GM19239 (cell line): ENCODE data around the gene PCDH9.

Source experiments
- DNase-seq: peaks from one replicate; pipeline ENCODE4 v3.0.0; 2011; ENCODE audit warnings: low spot score; ENCODE audit not compliant: insufficient read length
- FAIRE-seq: peaks from 2 replicates; lab custom pipeline; 2011; peaks lifted over from hg19 to GRCh38; lab: Jason Lieb, UNC

Gene PCDH9

DNA sequence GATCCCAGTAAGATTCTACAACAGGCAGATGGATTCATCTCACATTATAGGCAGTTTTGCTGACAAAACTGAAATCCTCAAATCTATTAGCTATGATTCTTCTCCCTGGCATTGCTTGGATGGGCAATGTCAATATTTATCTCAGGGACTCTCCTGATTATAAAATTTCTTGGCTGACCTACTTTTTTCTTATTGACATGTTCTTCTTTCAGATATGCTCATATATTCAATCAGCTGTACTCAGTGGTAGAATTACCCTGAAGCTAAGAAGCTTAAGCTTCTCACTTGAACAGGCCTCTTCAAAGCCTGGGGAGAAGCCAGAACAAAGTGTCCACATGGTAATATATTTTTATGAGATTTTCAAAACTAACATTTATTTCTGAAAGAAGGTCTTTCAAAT lies 513.6 kb downstream of the PCDH9 start:
- DNase-seq (no peak), FAIRE-seq (no peak)

DNA sequence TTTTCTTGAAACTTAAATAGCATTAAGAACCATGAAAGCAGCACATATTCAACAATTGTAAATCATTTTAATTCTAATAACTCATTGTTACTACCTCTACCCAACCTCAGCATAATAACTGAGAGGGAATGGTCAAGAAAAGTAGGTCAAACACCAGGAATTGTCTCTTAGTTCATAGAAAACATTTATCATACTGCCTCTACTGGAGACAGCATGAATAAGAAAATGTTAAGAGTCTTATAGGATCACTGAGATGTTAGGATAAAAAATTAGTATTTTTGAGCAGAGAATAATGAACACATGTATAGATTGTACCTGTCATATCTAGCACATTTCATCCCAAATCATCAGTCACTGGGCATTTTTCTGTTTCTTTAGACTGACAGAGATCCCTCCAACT lies 515.3 kb downstream of the PCDH9 start:
- FAIRE-seq = no peak
- no peak for DNase-seq

DNA sequence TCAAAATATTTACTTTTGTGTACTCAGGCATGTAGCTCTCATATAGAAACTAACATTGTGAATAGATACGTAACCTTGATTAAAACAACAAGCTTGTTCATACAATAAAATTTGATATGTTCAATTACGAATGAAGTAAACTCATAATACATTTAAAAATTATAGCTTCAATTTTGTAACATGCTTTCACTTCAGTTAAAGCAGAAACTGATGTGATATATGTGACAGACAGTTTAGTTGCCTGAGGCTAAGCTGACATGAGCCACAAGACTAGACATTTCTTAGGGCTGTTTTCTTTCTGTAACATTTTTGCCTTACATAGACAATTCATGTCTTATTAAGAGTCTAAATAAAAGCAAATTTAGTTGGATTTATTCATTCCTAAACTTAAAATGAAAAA lies 526.0 kb downstream of the PCDH9 start:
- no peak for DNase-seq
- no peak for FAIRE-seq

DNA sequence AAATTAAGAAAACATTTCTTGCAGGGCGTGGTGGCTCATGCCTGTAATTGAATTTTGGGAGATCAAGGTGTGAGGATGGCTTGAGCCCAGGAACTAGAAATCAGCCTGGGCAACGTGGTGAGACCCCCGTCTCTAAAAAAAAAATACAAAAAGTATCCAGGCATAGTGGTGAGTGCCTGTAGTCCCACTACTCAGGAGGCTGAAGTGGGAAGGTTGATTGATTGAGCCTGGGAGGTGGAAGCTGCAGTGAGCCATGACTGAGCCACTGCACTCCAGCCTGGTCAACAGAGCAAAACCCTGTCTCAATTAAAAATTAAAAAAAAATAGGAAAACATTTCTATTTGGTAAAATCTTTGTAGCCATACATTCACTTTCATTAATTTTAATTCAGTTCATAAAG lies 526.5 kb downstream of the PCDH9 start:
- no peak for DNase-seq
- no peak for FAIRE-seq

DNA sequence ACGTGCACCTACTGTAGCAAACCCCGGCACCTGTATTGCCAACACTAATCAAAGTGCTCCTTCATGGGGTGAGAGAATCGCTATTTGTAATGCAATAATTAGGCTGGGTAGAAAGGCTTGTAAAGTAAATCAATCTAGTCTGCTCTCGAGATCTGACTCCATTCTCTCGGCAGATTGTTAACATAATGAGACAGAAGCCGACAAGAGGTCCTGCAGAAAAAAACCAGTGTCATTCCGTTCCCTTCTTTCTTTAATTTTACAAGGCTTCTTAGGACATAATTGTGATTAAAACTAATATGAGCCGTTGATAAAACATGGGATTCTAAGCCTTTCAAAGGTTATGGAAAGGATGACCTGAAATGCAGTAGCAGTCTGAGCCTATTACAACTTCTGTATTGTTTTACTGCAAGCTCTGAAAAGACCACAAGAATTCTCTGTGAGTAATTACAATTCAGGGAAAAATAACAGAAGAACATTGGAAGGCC lies 530.0 kb downstream of the PCDH9 start:
- no peak for FAIRE-seq
- DNase-seq = no peak

DNA sequence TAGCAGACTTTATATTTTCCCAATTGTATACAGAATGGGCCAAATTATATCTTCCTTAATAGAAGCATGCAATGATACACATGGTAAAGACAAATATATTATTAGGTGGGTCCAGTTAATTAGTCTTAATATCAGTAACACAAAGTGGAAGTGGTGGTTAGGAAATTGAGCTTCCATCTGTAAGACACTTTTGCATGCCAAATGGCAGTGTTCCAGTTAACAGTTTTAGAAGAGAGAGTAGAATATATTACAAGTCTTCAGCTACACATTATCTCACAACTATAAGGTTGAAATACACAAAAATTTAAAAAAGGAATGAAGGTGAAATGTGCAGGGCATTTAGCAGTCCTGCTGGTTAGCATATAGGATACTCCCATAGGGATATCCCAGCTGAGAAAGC lies 536.5 kb downstream of the PCDH9 start:
- no peak for FAIRE-seq
- no peak for DNase-seq

DNA sequence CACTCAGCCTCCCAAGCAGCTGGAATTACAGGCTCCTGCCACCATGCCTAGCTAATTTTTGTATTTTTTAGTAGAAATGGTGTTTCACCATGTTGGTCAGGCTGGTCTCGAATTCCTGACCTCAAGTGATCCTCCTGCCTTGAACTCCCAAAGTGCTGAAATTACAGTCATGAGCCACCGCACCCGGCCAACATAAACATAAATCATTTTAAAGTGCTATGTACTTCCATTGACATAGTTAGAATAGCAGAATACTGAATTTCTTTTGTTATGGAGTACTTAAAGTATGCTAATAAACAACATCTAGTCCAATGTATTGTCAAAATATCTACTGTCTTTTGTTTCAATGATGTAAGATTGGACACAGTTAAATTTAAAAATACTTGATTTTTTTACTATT lies 539.0 kb downstream of the PCDH9 start:
- FAIRE-seq (no peak), DNase-seq (no peak)

DNA sequence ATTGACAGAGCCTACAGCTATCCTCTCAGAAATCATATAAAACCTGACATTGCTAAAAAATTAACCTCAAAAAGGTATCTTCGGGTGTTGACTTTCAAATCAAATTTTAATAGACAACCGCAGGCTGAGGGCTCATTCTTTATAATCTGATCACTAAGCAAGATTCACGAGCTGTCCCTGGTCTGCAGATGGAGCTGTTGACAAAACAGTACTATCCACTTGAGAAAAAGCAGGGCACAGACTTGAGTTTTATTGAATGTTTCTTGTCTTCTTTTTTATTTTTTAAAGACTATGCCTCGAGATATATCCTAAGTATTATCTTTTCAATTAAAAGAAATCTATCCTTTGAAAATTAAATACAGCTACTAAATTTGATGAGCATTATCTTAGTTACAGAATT lies 540.5 kb downstream of the PCDH9 start:
- no peak for DNase-seq
- no peak for FAIRE-seq

DNA sequence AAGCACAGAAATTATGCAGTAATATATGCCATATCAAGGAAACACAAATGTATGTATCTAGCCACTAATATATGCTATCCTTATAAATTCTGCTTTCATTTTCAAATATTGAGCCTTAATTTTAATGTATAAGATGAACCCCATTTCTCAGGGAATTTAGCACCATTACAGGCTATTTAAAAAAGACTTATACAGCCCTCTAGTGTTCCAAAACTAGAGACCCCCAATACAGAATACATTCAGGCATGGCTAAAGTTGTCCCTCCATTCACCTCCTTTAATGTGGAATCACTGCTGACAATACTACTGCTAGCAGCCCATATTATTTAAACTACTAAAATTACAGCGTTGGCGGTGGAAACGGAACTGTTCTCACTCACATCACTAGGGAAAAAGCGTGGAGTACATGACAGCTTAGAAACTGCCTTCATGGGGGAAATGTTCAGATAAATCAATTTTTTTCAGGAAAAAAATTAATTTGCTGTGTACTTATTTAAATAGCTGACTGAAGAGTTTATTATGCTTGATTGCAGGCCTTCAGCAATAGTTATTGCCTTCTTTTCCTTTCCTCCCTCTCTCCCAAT lies 541.0 kb downstream of the PCDH9 start:
- DNase-seq (no peak), FAIRE-seq (no peak)

DNA sequence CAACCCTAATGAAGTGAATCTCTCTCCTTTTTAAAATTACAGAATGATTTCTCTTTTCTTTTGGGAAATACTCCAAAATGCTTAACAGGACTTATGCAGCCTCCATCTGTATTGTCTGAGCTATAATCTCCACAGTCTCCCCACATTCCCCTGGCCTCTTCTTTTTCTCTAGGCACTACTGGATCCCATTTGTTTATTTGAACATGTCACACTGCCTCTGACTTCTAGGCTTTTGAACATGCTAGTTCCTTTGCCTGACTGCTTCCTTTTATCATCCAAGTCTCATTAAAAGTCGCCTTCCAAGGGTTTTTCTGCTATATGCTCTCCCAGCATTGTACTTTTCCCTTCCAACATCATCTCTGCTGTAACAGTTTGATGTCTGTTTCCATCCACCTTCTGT lies 548.7 kb downstream of the PCDH9 start:
- DNase-seq (no peak), FAIRE-seq (no peak)

DNA sequence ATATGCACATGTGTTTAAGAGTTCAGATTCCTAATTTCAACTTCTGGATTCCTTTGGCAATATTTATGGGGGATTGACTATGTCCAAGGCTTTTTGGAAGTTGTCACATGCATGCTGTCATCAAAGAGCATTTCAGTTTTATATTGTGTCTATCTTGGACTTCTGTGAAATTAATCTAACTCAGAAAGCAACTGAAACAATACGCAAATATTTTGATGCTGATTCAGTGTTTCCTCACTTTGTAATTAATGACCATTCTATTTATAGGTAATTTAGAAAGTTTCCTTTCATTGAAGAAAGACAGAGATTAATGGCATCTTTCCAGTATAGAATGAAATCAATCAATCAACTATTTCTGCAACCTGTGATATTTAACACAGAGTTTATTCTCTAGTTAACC lies 550.1 kb downstream of the PCDH9 start:
- DNase-seq = no peak
- no peak for FAIRE-seq

DNA sequence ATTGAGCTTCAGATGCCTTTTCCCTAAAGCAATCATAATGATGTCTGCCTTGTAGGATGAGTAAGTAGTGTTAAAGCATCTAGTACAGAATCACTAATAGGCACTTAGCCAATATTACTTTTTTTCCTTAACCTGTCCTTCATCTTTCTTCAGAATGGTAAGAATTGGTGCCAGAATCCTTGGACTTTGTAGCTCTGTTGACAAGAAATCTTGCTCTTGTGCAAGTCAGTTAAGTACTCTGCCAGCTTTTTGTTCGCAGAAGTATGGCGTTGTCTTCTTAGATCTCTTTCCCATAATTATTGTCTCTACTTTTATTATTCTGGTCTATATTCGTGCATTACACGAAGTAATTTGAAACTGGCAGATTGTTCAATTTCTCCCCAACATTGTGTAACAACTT lies 554.5 kb downstream of the PCDH9 start:
- no peak for DNase-seq
- FAIRE-seq = no peak

DNA sequence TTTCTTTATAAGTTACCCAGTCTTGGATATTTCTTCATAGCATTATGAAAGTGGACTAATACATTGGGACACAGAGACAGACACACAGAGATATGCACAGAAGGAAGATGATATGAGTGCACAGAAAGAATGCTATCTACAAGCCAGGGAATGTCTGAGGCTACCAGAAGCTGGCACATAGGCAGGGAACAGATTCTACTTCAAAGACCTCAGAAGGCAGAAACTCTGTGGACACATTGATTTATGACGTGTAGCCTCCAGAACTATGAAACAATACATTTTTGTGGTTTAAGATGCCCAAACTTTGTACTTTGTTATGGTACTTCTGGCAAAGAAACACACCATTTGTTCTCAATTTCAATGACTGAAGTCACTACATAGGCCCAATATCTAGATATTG lies 556.7 kb downstream of the PCDH9 start:
- no peak for FAIRE-seq
- no peak for DNase-seq

DNA sequence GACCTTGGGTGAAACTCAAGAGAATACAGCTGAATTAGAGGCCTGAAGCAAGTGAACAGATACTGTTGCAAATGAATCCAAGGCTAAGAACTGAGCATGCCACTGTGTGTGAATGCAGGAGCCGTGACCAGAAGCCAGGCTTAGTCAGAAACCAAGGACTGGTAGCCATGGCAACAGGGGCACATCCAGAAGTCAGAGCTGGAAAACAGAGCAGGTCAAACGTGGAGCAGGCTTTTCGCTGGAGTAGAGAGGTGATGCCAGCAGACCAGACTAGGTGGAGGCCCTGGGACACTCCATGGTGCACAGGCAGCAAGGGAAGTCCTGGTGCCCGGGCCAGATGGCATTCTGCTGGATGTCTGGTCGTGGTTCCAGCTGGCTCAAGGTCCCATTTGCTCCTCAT lies 564.1 kb downstream of the PCDH9 start:
- no peak for DNase-seq
- FAIRE-seq = no peak

DNA sequence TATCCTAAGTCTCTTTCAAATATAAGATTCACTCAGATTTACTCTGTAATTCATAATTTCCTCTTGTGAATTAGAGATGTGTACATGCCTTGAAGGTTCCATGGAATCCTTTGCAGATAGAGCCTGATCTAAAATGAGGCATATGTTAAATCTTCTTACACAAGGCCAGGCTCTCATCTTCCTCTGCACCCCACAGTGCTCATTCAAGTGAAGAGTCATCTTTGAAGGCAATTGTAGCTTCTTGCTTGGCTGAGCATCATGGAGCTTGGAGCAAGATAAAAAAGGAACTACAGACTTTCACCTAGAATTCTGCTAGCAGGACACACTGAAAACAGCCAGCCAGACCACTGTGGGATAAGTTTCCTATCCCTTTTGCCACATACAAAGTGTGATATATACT lies 566.4 kb downstream of the PCDH9 start:
- DNase-seq = no peak
- FAIRE-seq = no peak

DNA sequence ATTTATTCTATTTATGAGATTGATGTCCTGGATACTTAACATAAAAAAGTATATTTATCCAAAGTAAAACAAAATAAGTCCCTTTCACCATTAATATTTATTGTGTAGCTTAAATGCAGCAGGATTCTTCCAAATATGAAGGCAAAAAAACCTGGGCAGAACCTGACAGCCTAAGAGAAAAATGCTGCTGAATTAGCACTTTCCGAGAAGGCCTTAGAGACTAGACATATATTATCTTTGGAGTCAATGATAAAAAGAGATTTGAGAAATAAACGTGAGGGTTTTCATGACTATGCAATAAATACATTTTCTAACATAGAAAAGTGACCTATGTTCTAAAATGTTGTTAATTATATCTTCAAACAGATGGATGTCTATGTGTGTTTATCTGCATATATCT lies 566.9 kb downstream of the PCDH9 start:
- no peak for FAIRE-seq

DNA sequence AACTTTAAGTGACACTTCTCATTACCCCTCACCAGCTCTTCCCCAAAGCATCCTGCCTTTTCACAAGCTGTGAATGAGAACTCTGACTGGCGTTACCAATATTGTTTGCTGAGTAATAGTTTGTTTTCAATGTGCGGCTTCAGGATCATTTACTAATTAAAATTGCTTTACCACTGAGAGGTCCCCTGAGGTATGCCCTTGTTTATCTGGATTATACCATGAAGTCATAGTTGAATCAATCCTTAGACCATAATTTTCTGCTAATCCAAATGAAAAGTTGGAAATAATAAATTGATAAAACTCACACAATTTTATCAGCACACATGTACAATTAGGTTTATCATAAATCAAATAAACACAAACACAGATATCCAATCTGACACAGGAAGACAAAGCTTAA lies 568.8 kb downstream of the PCDH9 start:
- no peak for DNase-seq
- no peak for FAIRE-seq

More for the DNA sequence above, 566.9 kb downstream of the PCDH9 start:
- no peak for DNase-seq

DNA sequence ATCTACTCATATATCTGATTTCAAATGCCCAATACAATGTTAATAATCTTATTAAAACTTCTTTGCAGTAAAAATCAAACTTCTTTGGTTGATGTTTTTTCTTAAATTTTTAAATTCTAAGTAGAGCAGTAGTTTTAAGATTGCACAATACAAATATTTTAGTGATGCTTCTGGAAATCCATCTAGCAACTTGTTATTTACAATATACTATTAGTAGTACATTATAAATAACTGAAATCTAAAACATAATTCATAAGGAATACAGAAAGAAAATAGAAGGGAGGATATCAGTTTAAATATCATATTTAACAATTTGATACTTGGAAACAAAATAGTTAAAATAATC lies 569.7 kb downstream of the PCDH9 start:
- DNase-seq (no peak), FAIRE-seq (no peak)

DNA sequence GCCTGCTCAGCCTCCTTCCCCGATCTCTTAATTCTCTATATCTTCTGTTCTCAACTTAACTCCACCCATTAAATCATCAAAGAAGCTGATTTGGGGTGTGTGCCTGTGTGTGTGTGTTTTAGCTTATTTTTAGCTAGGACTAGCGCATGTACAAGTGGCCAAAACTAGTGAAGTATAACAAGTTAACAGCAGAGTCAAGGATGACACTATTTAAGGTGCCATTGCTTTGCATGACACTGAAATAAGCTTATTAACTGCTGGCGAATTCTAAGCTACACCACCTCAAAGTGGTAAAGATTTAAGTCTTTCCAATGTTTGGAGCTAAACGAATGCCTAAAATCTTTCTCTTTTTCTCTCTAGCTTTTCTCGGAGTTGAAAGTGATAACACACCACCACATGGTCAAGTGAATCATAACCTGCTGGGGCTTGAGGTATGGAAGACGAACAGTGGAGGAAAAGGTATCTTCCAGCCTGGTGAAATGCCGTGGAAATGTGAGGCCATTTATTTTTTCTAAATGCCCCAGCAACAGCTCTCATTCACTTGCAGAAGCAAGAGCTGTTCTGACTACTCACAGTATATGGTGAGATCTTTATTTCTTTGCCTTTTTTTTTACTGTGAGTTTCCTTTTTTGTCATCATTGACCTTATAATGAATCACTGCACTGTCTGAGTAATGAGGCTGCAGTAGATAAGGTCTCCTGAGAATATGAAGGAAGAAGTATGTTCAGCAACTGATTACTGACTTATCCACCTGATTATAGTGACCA lies 570.3 kb downstream of the PCDH9 start:
- no peak for DNase-seq

DNA sequence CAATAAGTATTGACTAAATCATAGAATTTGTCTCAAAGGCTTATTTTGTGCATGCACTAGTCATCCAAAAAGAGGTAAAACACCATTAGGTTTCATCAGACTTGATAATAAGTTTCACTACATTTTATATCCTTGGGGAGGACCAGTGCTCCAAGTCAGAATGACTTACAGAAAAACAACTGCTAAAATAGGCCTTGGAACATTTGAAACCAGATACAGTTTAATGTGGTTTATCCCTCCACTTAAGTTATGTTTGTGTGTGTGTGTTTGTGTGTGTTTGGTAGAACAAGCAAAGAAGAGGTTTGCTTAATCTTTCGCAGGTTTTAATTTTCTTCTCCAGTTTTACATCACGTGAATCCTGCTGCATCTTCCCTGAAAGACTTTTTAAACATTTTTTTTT lies 570.9 kb downstream of the PCDH9 start:
- no peak for DNase-seq
- no peak for FAIRE-seq

More for the DNA sequence above, 570.3 kb downstream of the PCDH9 start:
- no peak for FAIRE-seq

DNA sequence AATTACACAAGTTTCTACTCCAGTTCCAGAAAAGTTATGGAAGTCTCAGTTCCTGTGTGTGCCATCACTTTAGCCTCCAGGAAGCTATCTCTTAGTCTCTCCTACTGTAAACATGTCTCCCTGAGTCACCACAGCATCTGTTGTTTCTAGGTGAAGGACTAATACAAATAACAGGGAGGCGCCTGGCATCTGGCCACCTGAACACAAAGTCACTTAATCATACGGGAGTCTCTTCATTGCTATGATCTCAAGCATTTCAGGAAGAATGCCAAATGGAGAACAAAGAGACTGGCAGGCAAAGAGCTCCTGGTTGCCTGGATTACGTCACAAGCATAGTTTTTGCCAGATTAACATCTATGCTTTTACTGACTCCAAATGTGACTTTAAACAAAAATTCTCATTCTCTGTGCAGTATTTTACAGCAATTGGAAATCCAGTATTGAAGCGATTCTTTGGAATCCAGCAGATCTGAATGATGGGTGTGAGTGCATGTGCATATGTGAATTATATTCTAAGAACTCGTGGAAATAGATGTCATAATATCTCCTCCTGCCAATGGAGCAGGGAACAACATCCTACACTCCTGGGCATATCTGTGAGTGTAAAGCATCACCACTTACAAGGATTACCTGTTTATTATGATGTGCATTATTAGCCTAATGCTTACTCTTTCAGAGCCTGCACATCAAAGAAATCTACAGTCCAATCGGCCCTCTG lies 572.8 kb downstream of the PCDH9 start:
- DNase-seq = no peak
- FAIRE-seq = peak; percentile 18
